NT2/D1 (cell line): ENCODE results near the gene PPP1R3G.

Experiments used
- SUZ12 ChIP-seq: IDR thresholded peaks from 2 replicates; pipeline ENCODE4 v1.6.1; 2011; ENCODE audit not compliant: insufficient read length, insufficient read depth; ENCODE audit errors: extremely low read depth
- ZNF274 ChIP-seq: IDR thresholded peaks from 2 replicates; pipeline ENCODE4 v1.6.1; 2011; ENCODE audit warnings: mild to moderate bottlenecking, low read depth, low read length

- TF ChIP-seq SUZ12 (no peak), ZNF274 (no peak)
These were observed 48.9 kb upstream of the PPP1R3G start for GRCh38 chr6:5036269-5036668.
